NCI-H2196 (cell line): ENCODE measurements around the gene ASTE1.
"Not testable (repeated sequence)": the region's sequence is repeated elsewhere in the genome, so short reads cannot be mapped to it uniquely, and the experiment has no call there.

Experiments
- DNase-seq: peaks from one replicate; lab custom pipeline; 2025; ENCODE audit not compliant: unreplicated experiment; lab: John Stamatoyannopoulos, UW

Gene ASTE1, protein sequence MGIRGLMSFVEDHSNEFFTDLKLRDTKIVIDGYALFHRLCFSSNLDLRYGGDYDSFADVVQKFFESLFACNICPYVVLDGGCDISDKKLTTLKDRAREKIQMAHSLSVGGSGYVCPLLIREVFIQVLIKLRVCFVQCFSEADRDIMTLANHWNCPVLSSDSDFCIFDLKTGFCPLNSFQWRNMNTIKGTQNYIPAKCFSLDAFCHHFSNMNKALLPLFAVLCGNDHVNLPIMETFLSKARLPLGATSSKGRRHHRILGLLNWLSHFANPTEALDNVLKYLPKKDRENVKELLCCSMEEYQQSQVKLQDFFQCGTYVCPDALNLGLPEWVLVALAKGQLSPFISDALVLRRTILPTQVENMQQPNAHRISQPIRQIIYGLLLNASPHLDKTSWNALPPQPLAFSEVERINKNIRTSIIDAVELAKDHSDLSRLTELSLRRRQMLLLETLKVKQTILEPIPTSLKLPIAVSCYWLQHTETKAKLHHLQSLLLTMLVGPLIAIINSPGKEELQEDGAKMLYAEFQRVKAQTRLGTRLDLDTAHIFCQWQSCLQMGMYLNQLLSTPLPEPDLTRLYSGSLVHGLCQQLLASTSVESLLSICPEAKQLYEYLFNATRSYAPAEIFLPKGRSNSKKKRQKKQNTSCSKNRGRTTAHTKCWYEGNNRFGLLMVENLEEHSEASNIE

GRCh38 chr3:131026321-131027151 lies at the start of gene ASTE1, which contains the start of gene NEK11:
Gene ASTE1, minus strand, starts transcription at chr3:131026825. Its CDS starts 1,519 bp downstream, at chr3:131025306.
Gene NEK11, plus strand, starts transcription at chr3:131026877. Its CDS starts 2,832 bp downstream, at chr3:131029709.
- peak; percentile 95 for DNase-seq

DNA sequence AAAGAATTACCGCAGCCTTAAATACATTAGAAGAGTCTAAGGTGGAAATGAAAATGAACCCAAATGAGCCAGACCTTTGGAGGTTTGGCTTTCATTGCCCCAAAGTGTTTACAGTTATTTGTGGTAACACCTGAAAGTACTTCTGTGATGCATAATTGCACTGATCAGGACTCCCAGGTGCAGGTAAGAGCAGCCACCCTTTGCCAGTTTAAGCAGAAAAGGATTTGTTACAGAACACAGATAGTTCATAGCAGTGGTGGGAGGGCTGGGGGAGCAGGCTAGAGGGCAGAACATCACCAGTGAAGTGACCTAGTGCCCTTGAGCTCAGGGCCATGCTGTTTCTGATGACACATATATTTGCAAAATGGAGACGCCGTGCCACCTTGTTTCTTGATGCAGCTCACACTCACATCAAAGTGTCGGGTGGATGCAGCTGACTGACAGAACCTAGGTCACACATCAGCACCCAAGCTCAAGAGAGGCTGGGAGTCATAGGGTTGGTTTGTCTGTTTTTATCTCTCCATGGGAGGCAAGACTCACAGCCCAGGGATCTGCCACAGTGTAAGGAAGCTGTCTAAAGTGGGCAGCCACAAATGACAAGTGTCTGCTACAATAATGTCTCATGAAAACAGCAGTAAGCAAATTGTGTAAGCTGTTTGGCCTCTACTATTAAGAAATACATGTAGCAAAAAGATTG lies 49.2 kb upstream of the ASTE1 start:
- DNase-seq = no peak

DNA sequence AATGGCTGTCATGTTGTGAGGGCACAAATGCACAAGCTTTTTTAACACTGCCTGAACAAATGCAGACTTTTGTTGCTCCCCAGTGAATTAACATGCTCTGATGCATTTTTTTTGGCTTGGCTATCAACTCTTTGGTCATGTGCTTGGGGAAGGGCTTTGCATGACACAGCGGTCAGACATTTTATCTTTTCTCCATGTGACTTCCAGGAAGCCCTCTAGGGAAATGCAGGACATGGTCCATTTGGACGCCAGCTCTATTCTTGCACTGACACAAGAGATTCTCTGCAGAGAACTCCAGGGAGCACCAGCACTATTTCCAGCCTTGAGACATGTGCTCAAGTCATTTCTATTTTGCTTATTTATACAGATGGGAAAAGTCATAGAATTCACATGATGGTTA lies 46.2 kb upstream of the ASTE1 start:
- DNase-seq = no peak

DNA sequence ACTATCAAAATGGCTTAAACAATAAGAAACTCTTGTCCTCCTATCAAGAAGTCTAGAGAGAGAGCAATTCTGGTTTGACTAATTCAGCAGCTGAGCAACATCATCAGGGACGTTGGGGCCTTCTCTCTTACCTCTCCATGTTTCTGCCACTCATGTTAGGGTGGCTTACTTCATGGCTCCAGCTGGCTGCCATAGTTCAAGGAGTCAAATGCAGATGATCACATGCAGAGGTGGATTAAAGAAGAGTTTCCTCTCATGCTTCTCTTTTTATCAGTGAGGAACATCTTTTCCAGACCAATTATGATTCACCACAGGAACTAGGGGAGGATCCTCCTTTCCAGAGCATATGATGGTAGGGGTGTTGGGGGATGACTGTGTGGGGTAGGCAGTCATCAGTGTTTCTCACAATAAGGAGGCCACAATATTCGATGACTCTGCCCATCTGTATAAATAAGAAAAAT lies 45.5 kb upstream of the ASTE1 start:
- no peak for DNase-seq

DNA sequence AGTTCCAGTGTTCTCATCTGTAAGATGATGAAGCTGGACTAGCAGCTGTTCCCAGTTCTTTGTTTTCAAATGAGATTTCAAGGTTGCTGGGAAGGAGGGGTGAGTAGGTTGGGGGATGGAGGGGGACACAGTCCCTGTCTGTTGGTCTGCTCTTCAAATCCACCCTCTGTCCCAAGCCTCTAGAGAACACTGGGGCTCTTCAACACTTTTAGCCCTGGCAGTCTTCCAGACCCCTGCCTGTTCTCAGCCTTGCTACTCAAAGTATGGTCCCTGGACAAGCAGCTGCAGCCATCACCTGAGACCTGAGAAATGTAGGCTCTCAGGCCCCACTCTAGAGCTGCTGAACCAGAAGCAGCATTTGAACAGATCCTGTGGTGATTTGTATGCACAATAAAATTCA lies 41.4 kb upstream of the ASTE1 start:
- peak; percentile 24 for DNase-seq

- DNase-seq = no peak
Measured at GRCh38 chr3:131053043-131053859, 26.6 kb upstream of the ASTE1 start.

GRCh38 chr3:131050001-131050400 lies 23.4 kb upstream of the ASTE1 start:
- no peak for DNase-seq

DNA sequence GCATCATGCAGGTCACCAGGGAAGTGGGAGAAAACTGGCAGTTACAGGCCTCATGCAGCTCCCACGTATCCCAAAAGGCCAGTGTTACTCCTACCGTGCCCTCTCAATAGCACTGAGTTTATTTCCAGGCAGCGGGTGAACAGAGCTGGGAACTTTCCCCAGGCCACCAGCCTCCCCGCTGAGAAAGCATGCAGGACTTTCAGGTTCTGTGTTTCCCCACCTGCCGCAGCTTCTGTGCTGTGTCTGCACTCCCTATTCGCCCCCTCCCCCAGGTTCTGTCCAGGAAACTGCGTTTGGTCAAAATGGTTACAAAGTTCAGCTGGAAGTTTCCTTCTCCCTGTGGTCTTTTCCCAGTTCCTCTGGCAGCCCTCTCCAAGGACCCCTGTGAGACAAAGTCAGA lies 21.4 kb upstream of the ASTE1 start:
- no peak for DNase-seq

DNA sequence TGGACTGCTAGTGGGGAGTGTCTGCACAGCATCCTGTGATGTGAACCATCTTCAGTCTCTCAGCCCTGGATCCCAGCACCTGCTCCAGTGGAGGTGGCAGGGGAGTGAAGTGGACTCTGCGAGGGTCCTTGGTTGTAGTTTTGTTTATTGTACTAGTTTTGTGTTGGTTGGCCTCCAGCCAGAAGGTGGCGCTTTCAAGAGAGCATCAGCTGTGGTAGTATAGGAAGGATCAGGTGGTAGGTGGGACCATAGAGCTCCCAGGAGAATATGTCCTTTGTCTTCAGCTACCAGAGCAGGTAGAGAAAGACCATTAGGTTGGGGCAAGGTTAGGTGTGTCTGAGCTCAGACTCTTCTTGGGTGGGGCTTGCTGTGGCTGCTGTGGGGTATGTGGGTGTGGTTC lies 21.0 kb upstream of the ASTE1 start:
- no peak for DNase-seq

DNA sequence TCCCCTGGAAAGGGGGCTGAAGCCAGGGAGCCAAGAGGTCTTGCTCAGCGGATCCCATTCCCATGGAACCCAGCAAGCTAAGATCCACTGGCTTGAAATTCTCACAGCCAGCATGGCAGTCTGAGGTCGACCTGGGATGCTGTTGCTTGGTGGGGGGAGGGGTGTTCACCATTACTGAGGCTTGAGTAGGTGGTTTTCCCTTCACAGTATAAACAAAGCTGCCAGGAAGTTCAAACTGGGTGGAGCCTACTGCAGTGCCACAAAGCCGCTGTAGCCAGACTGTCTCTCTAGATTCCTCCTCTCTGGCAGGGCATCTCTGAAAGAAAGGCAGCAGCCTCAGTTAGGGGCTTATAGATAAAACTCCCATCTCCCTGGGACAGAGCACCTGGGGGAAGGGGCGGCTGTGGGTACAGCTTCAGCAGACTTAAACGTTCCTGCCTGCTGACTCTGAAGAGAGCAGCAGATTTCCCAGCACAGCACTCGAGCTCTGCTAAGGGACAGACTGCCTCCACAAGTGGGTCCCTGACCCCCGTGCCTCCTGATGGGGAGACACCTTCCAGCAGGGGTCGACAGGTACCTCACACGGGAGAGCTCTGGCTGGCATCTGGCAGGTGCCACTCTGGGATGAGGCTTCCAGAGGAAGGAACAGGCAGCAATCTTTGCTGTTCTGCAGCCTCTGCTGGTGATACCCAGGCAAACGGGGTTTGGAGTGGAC lies 15.8 kb upstream of the ASTE1 start:
- DNase-seq = not testable (repeated sequence)

DNA sequence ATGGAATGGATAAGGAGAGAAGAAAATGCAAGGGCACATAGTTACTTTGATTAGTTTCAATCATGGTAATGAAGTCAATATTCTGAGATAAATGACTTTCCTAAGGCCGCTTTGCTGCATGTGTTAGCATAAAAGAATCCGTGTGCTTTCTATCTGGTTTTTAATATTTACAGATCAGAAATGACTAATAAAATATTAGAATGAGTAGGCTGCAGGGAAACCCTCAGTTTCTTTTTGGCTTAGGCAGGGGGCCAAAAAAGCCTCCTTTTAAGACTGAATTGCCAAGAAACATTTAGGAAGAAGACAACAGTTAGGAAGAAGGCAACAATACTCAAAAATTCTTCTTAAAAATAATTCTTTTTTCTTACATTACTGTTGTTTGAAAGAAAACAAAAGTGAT lies 11.7 kb upstream of the ASTE1 start:
- no peak for DNase-seq

GRCh38 chr3:131036986-131037385 lies 10.4 kb upstream of the ASTE1 start:
- no peak for DNase-seq

DNA sequence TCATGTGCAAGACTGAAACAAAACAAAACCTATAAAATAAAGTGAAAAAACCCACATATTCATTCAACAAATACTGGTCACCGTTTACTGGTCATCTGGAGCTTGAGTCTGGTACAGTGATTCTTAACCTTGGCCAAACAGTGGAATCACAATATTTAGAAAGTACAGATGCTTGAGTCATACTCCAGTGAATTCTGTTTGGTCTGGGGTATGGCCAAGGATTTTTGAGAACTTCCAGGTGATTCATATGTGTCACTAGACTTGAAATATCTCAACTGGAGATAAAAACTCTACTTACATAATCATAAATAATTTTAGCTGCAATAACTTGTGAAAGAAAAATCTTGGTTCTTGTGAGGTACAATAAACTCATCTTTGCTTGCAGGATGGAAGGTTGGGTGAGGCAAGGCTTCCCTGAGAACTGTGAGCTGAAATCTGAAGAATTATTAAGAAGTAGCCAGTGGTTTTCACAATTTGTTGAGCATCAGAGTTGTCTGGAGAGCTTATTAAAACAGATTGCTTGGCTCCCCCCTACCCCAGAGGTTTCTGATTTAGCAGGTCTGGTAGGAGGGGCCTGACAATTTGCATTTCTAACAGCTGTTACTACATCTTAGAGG lies 9.7 kb upstream of the ASTE1 start:
- no peak for DNase-seq

GRCh38 chr3:131033480-131034080 lies 7.0 kb upstream of the ASTE1 start:
- DNase-seq = peak; percentile 76

DNA sequence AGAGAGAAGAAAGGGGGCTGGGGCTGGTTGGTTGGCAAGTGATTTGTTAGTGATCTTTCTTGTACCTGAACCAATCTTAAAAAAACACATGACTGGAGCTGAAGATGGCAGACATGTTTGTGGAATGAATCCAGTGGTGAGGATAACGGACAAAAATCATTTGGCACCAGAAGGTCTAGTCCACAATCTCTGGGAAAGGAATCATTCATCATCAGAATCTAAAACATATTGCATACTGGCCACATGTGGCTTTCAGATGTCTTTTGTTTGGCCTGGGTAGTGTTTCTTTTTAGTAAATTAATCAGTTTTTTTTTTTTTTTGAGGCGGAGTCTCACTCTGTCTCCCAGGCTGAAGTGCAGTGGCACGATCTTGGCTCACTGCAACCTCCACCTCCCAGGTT lies 5.0 kb upstream of the ASTE1 start:
- no peak for DNase-seq

- DNase-seq = no peak
Measured at GRCh38 chr3:131028844-131029243, 2.2 kb upstream of the ASTE1 start.

GRCh38 chr3:131025539-131025938 lies 1.1 kb downstream of the ASTE1 start:
- DNase-seq = no peak

DNA sequence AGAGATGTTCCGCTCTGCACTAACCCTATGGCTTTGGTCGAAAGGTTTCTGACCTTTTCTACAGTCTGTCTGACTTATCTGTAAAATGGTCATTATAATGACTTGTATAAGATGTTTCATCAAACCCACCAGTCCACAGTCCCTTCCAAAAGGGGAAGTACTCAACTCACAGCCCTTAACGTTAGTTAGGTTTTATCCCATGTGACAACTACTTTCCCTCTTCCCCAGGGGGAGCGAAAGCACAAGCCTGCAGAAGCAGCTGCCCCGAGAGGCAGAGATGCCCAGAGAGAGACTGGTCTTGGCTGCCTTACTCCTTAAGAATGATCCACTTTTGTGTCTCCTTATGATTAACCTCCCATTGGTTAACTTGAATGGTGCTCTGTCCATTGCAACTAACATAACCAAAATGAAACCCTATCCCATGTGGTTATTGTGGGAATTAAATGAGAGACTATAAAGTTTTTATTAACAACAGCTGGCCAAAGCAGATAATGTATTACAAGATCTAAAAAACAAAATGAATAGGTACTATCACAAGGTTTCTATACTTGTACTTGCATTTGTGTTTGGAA lies 6.4 kb downstream of the ASTE1 start:
- no peak for DNase-seq
